ENCODE data around the gene INO80C.

INO80C gene, protein sequence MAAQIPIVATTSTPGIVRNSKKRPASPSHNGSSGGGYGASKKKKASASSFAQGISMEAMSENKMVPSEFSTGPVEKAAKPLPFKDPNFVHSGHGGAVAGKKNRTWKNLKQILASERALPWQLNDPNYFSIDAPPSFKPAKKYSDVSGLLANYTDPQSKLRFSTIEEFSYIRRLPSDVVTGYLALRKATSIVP

DNA sequence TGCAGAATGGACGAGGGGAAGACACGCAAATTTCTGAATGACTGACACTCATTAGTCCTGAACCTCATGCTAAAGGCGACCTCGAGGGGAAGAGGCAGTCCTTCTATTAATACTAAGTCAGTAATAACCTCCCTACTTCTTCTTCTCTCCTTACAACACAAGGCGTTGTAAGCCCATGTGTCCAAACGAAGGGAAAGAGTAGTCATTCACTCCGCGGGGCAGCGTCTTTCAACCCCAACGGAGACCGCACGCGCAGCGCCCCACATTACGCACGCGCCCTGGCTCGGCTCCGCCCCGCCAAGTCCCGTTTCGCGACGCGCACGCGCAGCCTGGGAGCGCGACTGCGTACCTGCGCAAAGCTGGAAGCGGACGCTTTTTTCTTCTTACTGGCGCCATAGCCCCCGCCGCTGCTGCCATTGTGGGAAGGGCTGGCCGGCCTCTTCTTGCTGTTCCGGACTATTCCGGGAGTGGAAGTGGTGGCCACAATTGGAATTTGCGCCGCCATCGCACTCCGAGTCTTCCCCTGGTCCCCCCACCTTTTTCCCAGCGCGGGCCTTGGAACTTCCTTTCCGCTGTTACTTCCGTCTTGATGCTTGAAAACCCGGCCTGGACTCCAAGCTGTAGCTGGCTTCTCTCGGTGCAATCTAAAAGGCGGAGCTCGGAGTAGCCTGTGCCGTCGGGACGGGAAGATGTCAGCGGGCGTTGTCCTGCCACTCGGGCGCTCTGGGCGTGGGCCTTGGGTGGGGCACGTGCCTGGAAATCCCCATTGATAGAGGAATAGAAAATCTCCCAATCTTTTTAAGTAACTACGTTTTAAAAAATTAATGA, at the start of gene INO80C:
TSS of gene INO80C (minus strand) at position 591 of the 828 bp plus-strand sequence. CDS start at position 505, 86 bp downstream.
- DNase-seq, result peak; percentile 74 to 96 (median 93)

DNA sequence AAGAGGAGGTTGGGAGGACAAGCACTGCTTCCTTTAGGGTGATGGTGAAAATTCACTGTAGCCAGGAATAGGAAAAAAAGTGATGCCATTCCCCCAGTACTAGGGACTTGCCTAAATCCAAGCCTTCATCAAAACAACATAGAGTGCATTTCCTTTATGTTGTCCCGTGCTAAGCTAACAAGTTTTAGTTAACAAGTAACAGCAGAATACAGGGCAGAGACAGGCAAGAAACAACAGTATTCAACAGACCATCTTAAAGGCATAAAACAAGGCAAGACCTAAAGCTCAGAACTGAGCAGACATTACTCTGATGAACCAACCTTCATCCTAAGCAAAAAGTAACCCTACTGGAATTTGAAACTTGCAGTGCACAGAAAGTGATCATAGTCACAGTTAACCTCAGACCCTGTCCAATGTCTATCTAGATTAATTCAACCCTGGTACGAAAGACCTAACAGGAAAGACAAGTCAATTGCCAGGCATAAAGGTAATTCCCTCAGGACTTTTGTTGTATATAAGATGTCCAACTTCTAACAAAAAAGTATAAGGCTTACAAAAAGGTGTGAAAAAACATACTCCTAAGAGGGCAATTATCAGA, 49.3 kb upstream of the INO80C start:
- no peak for DNase-seq

DNA sequence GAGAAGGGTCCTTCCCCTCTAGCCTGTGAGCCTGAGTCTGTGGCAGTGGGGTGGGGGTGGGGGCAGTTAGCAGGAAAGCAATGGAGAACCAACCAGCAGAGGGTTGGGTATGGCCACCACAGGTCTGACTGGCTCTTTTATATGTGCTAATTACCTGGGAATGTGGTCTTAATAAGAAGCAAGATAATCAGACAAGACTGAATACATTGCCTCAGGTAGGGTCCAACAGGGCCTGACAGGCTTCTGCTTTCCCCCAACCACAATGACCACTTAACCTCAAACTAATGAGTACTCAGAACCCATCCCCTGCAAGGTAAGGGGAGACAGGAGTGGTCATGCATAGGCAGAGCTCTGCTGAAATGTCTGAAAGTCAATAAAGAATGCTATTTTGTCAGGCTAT, 44.6 kb upstream of the INO80C start:
- DNase-seq, result no peak

DNA sequence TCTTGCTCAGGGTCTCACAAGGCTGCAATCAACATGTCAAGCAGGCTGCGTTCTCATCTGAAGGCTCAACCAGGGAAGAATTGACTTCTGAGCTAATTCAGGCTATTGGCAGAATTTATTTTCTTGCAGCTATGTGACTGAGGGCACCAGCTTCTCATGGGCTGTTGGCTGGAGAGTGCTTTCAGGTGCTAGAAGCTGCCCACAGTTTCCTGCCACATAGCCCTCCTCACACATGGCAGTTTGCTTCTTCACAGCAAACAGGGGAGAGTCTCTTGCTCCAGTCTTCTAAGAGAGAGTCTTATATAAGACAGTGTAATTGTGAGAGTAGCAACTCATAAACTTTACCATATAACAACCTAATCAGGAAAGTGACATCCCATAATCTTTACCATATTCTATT, 37.5 kb upstream of the INO80C start:
- no peak for DNase-seq

DNA sequence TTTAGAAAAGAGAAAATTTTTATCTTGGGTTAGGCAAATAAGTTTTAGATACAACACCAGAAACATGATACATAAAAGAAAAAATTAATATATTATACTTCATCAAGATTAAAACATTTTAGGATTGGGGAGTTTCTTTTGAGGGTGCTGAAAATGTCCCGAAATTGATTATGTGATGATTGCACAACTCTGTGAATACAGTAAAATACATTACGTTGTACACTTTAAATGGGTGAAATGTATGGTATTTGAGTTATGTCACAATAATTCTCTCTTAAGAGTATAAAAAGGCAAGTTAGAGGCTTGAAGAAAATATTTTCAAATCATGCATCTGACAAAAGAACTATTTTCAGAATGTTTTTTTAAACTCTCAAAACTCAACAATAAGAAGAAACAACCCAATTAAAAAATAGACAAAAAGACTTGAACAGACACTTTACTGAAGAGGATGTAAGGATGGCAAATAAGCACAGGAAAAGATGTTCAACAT, 36.2 kb upstream of the INO80C start:
- no peak for DNase-seq

DNA sequence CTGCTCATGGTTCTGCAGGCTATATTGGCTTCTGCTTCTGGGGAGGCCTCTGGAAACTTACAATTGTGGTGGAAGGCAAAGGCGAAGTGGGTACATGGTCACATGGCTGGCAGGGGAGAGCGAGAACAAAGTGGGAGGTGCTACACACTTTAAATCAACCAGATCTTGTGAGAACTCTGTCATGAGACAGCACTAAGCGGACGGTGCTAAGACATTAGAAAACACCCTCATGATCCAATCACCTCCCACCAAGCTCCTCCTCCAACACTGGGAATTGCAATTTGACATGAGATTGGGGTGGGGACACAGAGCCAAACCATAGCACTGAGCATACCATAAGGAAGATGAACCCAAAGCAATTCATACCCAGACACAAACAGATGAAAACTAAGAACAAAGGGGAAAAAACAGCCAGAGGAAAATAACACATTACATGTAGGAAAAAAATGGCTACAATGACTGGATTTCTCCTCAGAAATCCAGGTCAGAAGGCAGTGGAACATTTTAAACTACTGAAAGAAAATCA, 31.1 kb upstream of the INO80C start:
- DNase-seq, result no peak

DNA sequence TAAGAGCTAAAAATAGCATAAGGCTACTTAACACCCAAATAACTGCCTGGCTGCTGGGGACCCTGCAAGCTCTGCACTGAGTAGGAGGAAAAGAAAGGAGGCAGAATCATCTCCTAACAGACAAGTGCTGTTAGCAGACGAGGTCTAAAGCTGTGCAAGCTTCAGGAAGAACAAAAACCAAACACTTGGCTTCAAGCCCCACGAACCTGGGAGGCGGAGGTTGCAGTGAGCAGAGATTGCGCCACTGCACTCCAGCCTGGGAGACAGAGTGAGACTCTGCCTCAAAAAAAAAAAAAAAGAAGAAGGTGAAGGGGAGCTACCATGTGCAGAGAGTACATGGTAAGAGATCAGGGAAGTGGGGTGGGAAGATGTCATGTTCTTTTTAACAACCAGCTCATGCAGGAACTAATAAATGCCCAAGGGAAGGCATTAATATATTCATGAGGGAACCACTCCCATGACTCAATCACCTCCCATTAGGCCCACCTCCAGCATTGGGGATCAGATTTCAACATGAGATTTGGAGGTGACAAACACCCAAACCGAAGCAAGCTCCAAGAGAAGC, 28.8 kb upstream of the INO80C start:
- DNase-seq, result no peak

DNA sequence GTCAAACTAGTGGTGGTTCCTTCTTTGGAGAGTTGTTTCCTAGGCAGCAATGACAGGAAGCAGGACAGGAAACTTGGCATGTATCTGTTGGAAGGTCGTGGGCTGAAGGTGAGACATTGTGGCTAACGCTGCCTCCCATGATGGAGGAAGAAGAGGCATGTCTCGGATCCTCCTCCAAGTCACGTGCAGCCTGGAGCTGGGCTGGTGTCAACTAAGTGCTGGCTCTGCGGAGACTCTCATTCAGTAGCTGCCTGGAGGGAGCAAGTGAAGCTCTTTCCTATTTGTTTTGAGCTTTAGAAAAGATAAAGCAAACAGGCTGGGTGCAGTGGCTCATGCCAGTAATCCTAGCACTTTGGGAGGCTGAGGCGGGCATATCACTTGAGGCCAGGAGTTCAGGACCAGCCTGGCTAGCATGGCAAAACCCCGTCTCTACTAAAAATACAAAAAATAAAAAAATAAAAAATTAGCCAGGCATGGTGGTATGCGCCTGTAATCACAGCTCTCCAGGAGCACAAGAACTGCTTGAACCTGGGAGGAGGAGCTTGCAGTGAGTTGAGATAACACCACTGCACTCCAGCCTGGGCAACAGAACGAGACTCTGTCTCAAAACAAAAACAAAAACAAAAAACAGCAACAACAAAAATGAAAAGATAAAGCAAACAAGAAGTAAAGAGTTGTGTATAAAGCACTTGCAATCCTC, 28.2 kb upstream of the INO80C start:
- DNase-seq, result no peak

DNA sequence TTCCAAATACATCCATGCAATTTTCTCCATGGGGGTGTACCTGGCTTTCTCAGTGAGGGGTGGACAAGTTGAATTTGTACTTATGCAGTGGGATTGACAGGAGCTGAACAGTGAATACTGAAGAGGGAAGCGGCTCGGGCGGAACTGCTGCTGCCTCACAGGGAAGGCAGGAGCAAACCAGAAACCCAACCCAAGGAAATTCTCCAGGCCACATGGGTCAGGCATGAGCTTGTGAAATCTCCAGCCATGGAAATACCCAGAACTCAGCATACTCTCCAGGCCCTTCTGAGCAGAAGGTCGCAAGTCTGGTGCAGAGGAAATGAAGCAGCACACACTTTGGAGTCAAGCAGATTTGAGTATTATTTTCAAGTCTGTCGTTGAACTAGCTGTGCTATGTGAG, 26.5 kb upstream of the INO80C start:
- DNase-seq, result peak in 1 of 14 donors; percentile 27

DNA sequence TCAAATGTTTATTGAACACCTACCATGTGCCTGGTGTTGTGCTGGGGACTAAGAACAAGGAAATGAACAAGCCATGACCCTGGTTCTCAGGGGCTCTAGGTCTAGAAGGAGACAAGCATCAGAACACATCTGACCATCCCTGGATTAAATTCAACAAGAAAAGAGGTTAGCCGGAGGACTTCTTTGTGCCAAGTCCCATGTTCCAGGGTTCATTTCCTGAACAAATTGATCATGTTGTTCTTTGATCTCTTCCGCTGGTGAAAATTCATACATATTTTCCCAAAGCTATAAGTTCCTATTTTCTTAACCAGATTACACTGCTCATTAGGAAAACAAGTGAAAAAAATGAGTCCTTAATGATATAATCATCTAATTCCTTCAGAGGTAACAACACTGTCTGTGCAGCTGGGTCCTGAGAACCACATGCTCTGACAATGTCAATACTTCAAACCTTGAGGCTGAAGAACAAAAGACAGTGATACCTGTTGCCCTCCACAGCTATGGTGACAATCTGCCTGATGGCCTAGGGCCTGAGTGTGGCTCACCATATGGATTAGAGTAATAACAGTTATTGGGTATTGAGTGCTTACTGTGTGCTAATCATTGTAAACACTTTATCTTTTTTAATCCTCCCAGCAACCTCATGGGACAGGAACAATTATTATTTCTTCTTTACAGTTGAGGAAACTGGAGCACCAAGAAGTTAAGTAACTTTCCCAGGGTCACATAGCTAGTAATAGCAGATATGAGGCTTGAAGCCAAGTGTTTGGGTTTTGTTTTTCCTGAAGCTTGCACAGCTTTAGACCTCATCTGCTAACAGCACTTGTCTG, 24.6 kb upstream of the INO80C start:
- no peak for DNase-seq

DNA sequence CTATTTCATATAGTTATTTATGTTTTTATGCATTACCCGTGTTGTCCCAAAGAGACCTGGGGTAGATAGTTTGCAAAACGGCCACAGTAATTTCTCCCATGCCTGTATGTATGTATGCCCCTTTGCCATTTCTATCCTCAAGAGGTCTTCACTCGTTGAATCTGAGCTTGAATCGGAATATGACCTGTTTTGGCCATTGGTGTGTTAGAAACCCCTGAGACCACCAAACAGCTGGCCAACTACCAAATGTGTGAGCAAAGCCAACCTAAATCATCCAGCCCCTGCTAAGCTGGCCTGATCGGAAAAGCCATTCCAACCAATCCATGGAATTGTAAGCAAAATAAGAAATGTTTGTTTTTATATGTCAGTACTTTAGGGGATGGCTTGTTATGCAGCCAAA, 23.4 kb upstream of the INO80C start:
- no peak for DNase-seq

DNA sequence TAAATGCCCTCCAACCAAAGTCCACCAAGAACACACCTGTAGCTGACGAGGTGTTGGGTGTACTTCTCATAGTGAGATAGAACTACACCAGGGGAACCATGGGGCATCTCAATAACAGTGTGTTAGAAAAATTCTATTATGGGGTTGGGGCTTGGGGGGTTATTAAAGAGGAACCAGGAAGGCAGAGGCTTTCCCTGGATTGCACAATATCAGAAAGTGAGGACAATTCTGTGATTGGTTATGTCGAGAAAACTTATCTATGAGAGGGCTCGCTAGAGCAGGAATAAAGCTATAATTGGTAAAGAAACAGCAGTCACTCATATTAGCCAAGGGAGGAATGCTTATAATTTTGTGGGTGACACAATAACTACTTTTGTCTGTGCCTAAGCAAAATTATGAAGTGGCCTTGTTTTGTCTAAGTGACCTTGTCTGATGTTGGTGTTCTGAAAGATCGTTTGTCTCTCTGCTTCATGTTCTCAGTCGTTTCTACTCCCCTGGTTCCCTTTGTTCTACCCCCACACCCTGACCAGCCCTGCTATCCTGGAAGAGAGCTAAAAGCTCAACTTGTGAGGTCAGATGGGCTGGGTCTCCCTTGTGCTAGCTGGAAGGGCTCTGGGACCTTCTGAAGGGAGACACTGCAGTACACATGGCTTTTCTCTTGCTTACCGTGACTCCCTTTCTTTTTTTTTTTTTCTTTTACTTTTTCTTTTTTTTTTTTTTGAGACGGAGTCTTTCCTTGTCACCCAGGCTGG, 21.6 kb upstream of the INO80C start:
- no peak for DNase-seq

DNA sequence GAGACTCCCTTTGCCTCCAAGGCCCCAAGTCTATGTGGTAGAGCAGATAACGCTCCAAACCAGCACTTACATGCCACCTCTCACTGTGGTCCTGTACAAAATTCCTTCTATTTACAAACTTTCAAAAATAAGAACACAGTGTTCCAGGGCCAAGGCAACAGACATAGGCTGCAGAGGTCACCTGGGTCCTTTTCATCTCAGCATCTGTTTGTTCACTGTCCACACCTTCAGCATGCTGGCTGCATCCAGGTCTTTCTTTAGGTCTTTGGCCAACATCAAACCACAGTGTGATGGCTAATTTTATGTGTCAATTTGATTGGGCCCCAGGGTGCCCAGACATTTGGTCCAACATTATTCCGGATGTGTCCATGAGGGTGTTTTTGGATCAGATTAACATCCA, 20.0 kb upstream of the INO80C start:
- no peak for DNase-seq

DNA sequence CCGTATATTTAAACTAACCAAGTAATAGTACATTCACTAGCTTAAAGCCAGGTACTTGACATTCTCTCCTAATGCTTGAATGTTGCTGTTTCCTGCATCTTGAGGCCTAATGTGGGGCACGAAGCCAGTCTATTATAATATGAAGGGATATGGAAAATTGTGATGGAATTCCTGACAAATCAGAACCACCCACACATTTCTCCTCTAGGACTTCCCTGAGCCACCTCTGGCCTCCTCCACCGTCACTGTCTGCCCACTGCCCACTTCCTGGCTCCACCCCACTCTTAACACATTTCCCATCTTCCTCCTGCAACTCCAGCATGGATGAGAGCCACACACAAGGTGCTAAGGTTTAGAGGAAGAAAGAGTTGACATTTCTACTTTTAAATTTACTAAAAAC, 19.0 kb upstream of the INO80C start:
- DNase-seq, result no peak

DNA sequence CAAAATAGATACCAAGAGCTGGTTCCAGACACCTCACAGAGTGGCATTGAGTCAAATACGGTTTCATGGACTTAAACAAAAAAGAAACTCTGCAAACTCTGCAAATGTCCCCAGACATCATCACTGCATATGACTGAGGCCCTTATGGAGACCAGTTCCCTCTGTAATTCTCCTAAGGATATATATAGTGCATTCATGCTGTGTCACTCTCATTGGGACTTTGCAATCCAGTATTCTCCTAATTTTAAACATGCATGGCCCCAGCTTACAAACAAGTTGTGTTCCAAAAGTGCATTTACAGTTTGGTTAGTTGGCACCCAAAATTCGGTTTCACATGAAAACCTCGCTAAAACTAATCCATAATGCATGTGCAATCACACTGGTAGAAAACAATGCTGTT, 18.6 kb upstream of the INO80C start:
- no peak for DNase-seq

DNA sequence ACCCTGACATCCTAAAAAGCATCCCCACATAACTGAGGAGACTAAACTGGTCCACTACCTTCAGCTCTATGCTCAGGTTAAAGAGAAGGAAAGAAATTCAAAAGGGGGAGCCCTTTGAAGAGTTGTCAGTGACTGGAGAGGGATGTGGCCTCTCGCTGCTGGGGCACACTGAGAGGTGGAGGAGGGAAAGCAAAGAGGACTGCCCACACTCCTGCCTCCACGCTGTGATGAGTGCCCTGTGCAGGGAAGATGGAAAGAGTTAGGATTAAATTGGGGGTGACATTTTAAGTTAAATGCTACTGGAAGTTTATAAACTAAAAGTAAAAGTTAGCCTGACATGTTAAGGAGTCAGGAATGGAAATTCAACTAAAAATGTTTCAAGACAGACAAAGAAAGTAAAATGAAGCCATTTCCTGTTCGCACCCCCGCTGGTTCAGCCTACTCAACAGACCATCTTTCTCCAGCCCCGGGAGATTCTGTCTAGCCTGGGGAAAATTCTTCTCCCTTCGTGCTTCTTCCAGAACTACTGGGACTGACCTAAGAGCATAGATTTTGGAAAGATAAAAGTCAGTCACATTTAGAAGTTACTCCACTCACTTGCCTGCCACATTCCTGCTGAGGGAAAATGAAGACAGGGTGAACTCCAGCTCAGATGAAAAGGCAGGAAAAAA, 17.8 kb upstream of the INO80C start:
- DNase-seq, result no peak

DNA sequence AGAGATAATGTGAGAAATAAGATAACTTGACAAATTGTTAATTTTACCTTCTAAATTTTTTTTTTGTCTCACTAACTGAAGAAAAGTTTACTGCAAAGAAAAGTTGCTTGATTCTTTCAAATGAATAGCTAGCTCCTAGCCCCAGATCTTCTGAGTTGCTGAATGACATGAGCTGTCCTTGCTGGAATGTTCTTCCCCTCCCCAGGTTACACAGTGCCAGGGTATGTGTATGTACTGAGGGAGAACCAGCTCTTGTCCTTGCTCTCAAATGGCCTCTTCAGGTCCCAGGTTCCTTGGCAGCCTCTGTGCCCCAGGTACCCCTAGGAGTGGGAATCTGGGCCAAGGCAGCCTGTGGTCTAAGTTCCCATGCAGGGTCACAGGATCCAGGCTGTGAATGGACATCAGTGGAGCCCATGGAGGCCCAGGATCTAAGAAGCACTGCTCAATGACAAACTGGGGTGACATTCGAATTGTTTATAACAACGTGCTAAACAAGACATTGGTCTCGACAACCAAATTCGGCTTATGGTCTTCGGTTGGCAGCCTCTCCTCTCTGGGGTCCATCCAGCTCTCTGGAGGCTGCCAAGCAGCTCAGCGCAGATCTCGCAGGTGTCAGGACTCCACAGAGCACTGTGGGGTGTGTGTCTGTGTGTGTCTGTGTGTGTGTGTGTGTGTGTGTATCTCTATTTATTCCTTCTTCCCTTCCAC, 17.1 kb upstream of the INO80C start:
- DNase-seq, result no peak

DNA sequence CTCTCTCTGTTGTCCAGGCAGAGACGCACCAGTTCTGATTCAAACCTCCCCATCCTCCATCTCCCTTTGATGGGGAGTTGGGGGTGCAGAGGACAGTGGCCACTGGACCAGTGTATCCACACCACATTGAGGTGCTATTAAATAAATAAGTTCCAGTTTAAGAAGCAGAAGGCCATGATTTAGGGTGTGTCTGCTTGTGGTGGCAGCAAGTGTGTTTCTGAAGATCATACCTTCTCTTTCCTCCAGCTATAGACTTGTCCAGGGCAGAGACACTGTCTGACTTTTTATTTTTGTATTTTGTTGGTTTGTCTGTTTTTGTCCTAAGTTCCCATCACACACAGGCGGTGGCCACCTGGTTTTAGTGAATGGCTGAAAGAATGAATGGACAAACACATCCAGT, 16.5 kb upstream of the INO80C start:
- no peak for DNase-seq

DNA sequence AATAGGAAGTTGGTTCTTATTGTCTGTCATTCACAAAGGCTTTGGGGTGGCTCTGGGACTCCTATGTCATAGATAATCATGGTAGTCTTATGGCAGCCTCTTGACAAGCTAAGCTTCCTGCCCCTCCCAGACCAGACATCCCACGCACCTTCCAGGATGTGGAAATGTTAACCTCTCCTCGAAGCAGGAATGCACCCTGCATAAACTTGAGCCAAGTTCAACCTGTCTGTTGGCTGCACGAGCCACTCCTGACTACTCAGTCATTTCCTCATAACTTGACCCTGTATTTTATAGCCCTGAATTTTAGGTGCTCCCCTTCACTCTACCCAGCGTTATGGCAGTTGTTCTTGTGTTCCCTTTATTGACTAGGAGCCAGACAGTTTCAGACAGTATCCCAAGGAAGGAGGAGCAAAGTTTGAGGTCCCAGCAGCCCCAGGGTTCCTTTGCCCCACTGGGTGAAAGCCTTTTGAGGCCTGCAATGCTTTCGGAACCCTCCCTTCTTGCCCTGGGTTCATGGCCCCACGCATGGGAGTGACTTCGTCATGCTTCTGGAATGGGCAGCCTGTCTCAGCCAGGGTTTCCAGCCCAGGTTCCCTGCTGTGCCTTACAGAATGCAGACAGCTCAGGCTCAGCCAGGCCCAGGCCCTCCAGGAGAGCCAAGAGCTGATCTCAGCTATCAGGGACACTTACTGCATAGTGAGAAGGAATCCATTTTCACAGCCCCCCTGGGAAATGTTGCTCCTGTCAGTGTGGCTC, 15.6 kb upstream of the INO80C start:
- DNase-seq, result no peak
